Spleen (tissue), 11 donors: ENCODE measurements around the gene C1orf146. TPM values are rescaled to one million over a fixed set of nuclear protein-coding genes. Genes with fewer than 3 reads are reported as not detected.

Experiments
- DNase-seq: peaks from one replicate; pipeline ENCODE4 v3.0.0-alpha.2; 2020
- H3K27ac ChIP-seq, 8 donors: fragments of 200-600 bp; sonication (generic) in 7 of 8; 1 replicate in 4 of 8; 2 replicates in 4 of 8; pipeline versions ENCODE4 v1.5.0 to v1.8.0; 2016 to 2021; ENCODE audit warnings: inconsistent platforms in 4 of 8, mild to moderate bottlenecking in 4 of 8, moderate library complexity in 1 of 8
- H3K27me3 ChIP-seq, 7 donors: fragments of 200-600 bp; sonication (generic) in 6 of 7; replicated peaks in 1 of 7; 1 replicate in 4 of 7; 2 replicates in 3 of 7; pipeline versions ENCODE4 v1.5.0 to v1.8.0; 2016 to 2021; ENCODE audit warnings: inconsistent platforms in 3 of 7, mild to moderate bottlenecking in 1 of 7
- H3K36me3 ChIP-seq, 6 donors: fragments of 200-600 bp; sonication (generic) in 5 of 6; 1 replicate in 4 of 6; 2 replicates in 2 of 6; pipeline versions ENCODE4 v1.5.0 to v1.8.0; 2016 to 2021; ENCODE audit warnings: inconsistent platforms in 2 of 6
- H3K4me1 ChIP-seq, 6 donors: fragments of 200-600 bp; sonication (generic) in 5 of 6; 1 replicate in 3 of 6; 2 replicates in 3 of 6; pipeline versions ENCODE4 v1.5.0 to v1.8.0; 2016 to 2021; ENCODE audit warnings: inconsistent platforms in 3 of 6
- H3K4me3 ChIP-seq, 8 donors: fragments of 200-600 bp; sonication (generic) in 7 of 8; 1 replicate in 4 of 8; 2 replicates in 4 of 8; pipeline versions ENCODE4 v1.5.0 to v1.8.0; 2016 to 2021; ENCODE audit warnings: inconsistent platforms in 4 of 8, mild to moderate bottlenecking in 4 of 8, moderate library complexity in 2 of 8
- H3K9me3 ChIP-seq, 8 donors: fragments of 200-600 bp; sonication (generic) in 7 of 8; 1 replicate in 4 of 8; 2 replicates in 4 of 8; pipeline versions ENCODE4 v1.5.0 to v1.8.0; 2016 to 2021; ENCODE audit warnings: inconsistent platforms in 4 of 8
- CTCF ChIP-seq, 11 experiments: fragments of 200-600 bp in 7 of 11; fragments of 450-650 bp in 4 of 11; sonication (generic) in 4 of 11; IDR thresholded peaks in 8 of 11; conservative IDR thresholded peaks in 3 of 11; 1 replicate in 7 of 11; 2 replicates in 4 of 11; pipeline versions ENCODE4 v1.4.0 to v1.8.0; 2016 to 2021; ENCODE audit warnings: antibody characterized with exemption in 11 of 11, inconsistent platforms in 4 of 11, mild to moderate bottlenecking in 1 of 11
- POLR2A ChIP-seq, 3 donors: fragments of 450-650 bp; IDR thresholded peaks; one replicate each; pipeline ENCODE4 v1.5.1; 2017; ENCODE audit warnings: antibody characterized with exemption in 3 of 3, mild to moderate bottlenecking in 1 of 3
- POLR2AphosphoS5 ChIP-seq, 3 donors: sonication (generic); formaldehyde crosslinking; IDR thresholded peaks; one replicate each; pipeline ENCODE4 v1.5.1; 2017; ENCODE audit warnings: antibody characterized with exemption in 3 of 3
- WGBS, 5 donors: extraction: QIAGEN DNeasy Blood & Tissue Kit in 3 of 5; methylation state at CpG; one replicate each; pipeline versions ENCODE4 v1.1.5 to v1.1.7; 2013 to 2018; 5-methylcytosine and 5-hydroxymethylcytosine counted together
- intact Hi-C: fragments of 100-400 bp; cut with DNase I; formaldehyde crosslinking; loops from one replicate; pipeline ENCODE4 v1.15.0; 2023; ENCODE audit warnings: low total_unique reads
- polyA plus RNA-seq, 3 donors: library from polyadenylated mRNA; stranded (reverse); fragments of 200-250 nt; gene quantifications; one replicate each; pipeline ENCODE4 v1.2.1, GENCODE V29; 2013
- total RNA-seq, 7 donors: library from RNA; depleted of rRNA in 3 of 7; stranded (reverse); fragments of >200 nt in 3 of 7; fragmentation: NEBNext Ultra II Directional in 4 of 7; extraction: Animal tissue kit (Norgen Biotek cat#: 25700) in 4 of 7; gene quantifications; one replicate each; pipeline versions ENCODE4 v1.1.0 to v1.2.1, GENCODE V29; 2016 to 2021
- donor health status: healthy with polysubstance abuse.
- donor health status: DM: no; HTN: no; CAD: no; lungs with moderate emphysema.
- donor health status: DM: no; HTN: no; CAD: no.
- donor health status: Bipolar disorder and iron deficiency.
- donor health status: healthy.
- donor health status: DM: no; HTN: no; CAD: no.
- donor health status: DM: yes; HTN: yes; CAD: no.

C1orf146 gene
- total and polyA plus RNA-seq, 10 donors: not detected

- intact Hi-C loops: no loop called here
- H3K4me1 ChIP-seq: no peaks in the 10 kb centered on the region
- H3K27ac ChIP-seq: no peak overlapping the region
- H3K36me3 ChIP-seq: peaks cover 0 to 94% (median 50%) of the 10 kb centered on the region in 6 donors
- WGBS, 5 donors: 89 to 97% (median 93%) methylated on average over 3 of the region's 3 CpGs
- no peak overlapping the region for H3K4me3 ChIP-seq
- TF ChIP-seq POLR2AphosphoS5 (IDR thresholded peaks at IDR 0.05): no peak
- no peak for TF ChIP-seq POLR2A (IDR thresholded peaks at IDR 0.05)
- no peak for TF ChIP-seq CTCF (IDR thresholded peaks at IDR 0.05 in 8 of 11, conservative IDR thresholded peaks at IDR 0.05 in 3 of 11)
- no peaks in the 10 kb centered on the region for H3K9me3 ChIP-seq
- DNase-seq: no peak
- no peaks in the 10 kb centered on the region for H3K27me3 ChIP-seq
Observed at GRCh38 chr1:92262516-92262915, 44.8 kb downstream of the C1orf146 start.

DNA sequence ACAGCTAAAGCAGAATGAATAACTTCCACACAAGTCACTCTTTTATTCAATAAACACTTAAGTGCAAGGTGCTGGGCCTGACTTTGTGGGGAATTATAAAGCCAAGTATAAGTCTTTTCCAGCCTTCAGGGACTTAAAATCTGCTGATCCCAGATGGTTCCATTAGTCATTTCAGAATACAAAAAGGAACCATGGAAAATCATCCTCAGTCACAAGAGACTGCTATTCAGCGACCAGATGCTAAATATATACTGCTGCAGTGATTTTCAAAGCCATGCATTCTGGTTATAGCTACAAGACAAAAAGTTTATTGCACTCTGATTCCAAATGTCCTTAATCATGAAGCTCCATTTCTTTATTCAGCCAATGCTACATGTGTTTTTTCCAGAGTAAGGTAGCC, 55.3 kb downstream of the C1orf146 start:
- Histone ChIP-seq H3K27me3 (no peaks in the 10 kb centered on the region), H3K4me1 (no peaks in the 10 kb centered on the region), H3K27ac (no peak overlapping the region), H3K36me3 (peaks cover 0 to 99% (median 21%) of the 10 kb centered on the region in 6 donors), H3K4me3 (no peak overlapping the region), H3K9me3 (no peaks in the 10 kb centered on the region)
- WGBS, 5 donors: 79 to 97% (median 93%) methylated on average over 1 of the region's 1 CpG
- TF ChIP-seq POLR2AphosphoS5 (IDR thresholded peaks at IDR 0.05) (no peak), CTCF (IDR thresholded peaks at IDR 0.05 in 8 of 11, conservative IDR thresholded peaks at IDR 0.05 in 3 of 11) (no peak), POLR2A (IDR thresholded peaks at IDR 0.05) (no peak)
- intact Hi-C loops: no loop called here
- DNase-seq: no peak

GRCh38 chr1:92274939-92275338, 57.2 kb downstream of the C1orf146 start:
- H3K4me1 ChIP-seq: no peaks in the 10 kb centered on the region
- peaks cover 0 to 100% (median 25%) of the 10 kb centered on the region in 6 donors for H3K36me3 ChIP-seq
- no peak for DNase-seq
- WGBS, 5 donors: 88 to 97% (median 92%) methylated on average over 1 of the region's 1 CpG
- H3K9me3 ChIP-seq: no peaks in the 10 kb centered on the region
- intact Hi-C loops: no loop called here
- no peak for TF ChIP-seq POLR2AphosphoS5 (IDR thresholded peaks at IDR 0.05)
- no peak overlapping the region for H3K27ac ChIP-seq
- no peak overlapping the region for H3K4me3 ChIP-seq
- H3K27me3 ChIP-seq: no peaks in the 10 kb centered on the region

DNA sequence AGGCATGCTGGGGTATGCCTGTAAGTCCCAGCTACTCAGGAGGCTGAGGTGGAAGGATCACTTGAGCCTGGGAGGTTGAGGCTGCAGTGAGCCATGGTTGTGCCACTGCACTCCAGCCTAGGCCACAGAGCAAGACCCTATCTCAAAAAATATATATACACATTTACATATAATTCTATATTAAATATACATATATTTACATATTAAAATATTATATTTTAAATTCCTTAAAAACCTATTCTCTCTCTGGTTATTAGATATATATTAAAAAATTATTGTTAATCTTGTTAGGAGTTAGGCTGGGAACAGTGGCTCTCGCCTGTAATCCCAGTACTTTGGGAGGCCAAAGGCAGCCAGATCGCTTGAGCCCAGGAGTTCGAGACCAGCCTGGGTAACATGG, 58.4 kb downstream of the C1orf146 start:
- no peaks in the 10 kb centered on the region for H3K9me3 ChIP-seq
- intact Hi-C loops: no loop called here
- WGBS, 5 donors: 96 to 99% (median 97%) methylated on average over 3 of the region's 3 CpGs

More for the DNA sequence above, 58.4 kb downstream of the C1orf146 start:
- no peak for DNase-seq
- Histone ChIP-seq H3K4me1 (no peaks in the 10 kb centered on the region), H3K36me3 (peaks cover 0 to 100% (median 29%) of the 10 kb centered on the region in 6 donors), H3K4me3 (no peak overlapping the region), H3K27ac (no peak overlapping the region), H3K27me3 (no peaks in the 10 kb centered on the region)
- no peak for TF ChIP-seq POLR2AphosphoS5 (IDR thresholded peaks at IDR 0.05)
- no peak for TF ChIP-seq CTCF (IDR thresholded peaks at IDR 0.05 in 8 of 11, conservative IDR thresholded peaks at IDR 0.05 in 3 of 11)
- no peak for TF ChIP-seq POLR2A (IDR thresholded peaks at IDR 0.05)
